Measurements from ENCODE around the gene ADGRG1.
A peak's percentile ranks its signal among the peaks of the same experiment; 100 is the strongest.

ADGRG1 gene

GRCh38 chr16:57606147-57606846 lies 22.1 kb upstream of the ADGRG1 start:
- DNase-seq (ENCODE audit: low read depth in 4 of 4, low spot score in 1 of 4), result no peak

GRCh38 chr16:57606847-57607501 lies 21.5 kb upstream of the ADGRG1 start:
- no peak for DNase-seq (ENCODE audit: low read depth in 4 of 4, low spot score in 1 of 4)

GRCh38 chr16:57607676-57608461 lies 20.6 kb upstream of the ADGRG1 start:
- no peak for DNase-seq (ENCODE audit: low read depth in 4 of 4, low spot score in 1 of 4)

GRCh38 chr16:57608462-57609113 lies 19.8 kb upstream of the ADGRG1 start:
- no peak for DNase-seq (ENCODE audit: low read depth in 4 of 4, low spot score in 1 of 4)

GRCh38 chr16:57609541-57610401 lies 18.7 kb upstream of the ADGRG1 start:
- peak; percentile 45 to 71 (median 56) for DNase-seq (ENCODE audit: low read depth in 4 of 4, low spot score in 1 of 4)

- DNase-seq (ENCODE audit: low read depth in 4 of 4, low spot score in 1 of 4), result no peak
Observed at GRCh38 chr16:57610611-57611010, 17.8 kb upstream of the ADGRG1 start.

GRCh38 chr16:57611181-57611580 lies 17.2 kb upstream of the ADGRG1 start:
- DNase-seq (ENCODE audit: low read depth in 4 of 4, low spot score in 1 of 4), result no peak

GRCh38 chr16:57611706-57612105 lies 16.7 kb upstream of the ADGRG1 start:
- no peak for DNase-seq (ENCODE audit: low read depth in 4 of 4, low spot score in 1 of 4)

GRCh38 chr16:57612494-57612893 lies 15.9 kb upstream of the ADGRG1 start:
- no peak for DNase-seq (ENCODE audit: low read depth in 4 of 4, low spot score in 1 of 4)

GRCh38 chr16:57613514-57613913 lies 14.9 kb upstream of the ADGRG1 start:
- no peak for DNase-seq (ENCODE audit: low read depth in 4 of 4, low spot score in 1 of 4)

- peak in 1 of 4 experiments; percentile 50 for DNase-seq (ENCODE audit: low read depth in 4 of 4, low spot score in 1 of 4)
Observed at GRCh38 chr16:57614536-57614935, 13.9 kb upstream of the ADGRG1 start.

- DNase-seq (ENCODE audit: low read depth in 4 of 4, low spot score in 1 of 4), result no peak
Observed at GRCh38 chr16:57614944-57615343, 13.5 kb upstream of the ADGRG1 start.

- DNase-seq (ENCODE audit: low read depth in 4 of 4, low spot score in 1 of 4), result no peak
Observed at GRCh38 chr16:57615813-57616212, 12.6 kb upstream of the ADGRG1 start.

- no peak for DNase-seq (ENCODE audit: low read depth in 4 of 4, low spot score in 1 of 4)
Observed at GRCh38 chr16:57616241-57616640, 12.2 kb upstream of the ADGRG1 start.

GRCh38 chr16:57616876-57617275 lies 11.6 kb upstream of the ADGRG1 start:
- DNase-seq (ENCODE audit: low read depth in 4 of 4, low spot score in 1 of 4), result no peak

- DNase-seq (ENCODE audit: low read depth in 4 of 4, low spot score in 1 of 4), result no peak
Observed at GRCh38 chr16:57617604-57618111, 10.8 kb upstream of the ADGRG1 start.

GRCh38 chr16:57618296-57619132 lies 9.9 kb upstream of the ADGRG1 start:
- DNase-seq (ENCODE audit: low read depth in 4 of 4, low spot score in 1 of 4), result no peak

- DNase-seq (ENCODE audit: low read depth in 4 of 4, low spot score in 1 of 4), result no peak
Observed at GRCh38 chr16:57619133-57619605, 9.3 kb upstream of the ADGRG1 start.

GRCh38 chr16:57619606-57620334 lies 8.7 kb upstream of the ADGRG1 start:
- DNase-seq (ENCODE audit: low read depth in 4 of 4, low spot score in 1 of 4), result no peak

Data from stimulated activated CD4-positive, alpha-beta T cell treated with anti-CD3 and anti-CD28 coated beads, Interleukin-1b, Interleukin-23, amount 100 ng/mL, for 24 hours (primary cell).